Omental fat pad (tissue), 4 donors: ENCODE results near the gene TMX2. TPM values are rescaled to one million over a fixed set of nuclear protein-coding genes. Genes with fewer than 3 reads are reported as not detected.

Source experiments
- ATAC-seq: fragments of 150-250 bp; one replicate; pipeline ENCODE4 v1.9.1; 2016; ENCODE audit warnings: mild to moderate bottlenecking, moderate library complexity; ENCODE audit not compliant: low FRiP score
- DNase-seq: peaks from one replicate; pipeline ENCODE4 v3.0.0-alpha.2; 2019; ENCODE audit warnings: low spot score
- CTCF ChIP-seq, 3 donors: fragments of 450-650 bp; IDR thresholded peaks; one replicate each; pipeline ENCODE4 v1.5.1; 2016 to 2017; ENCODE audit warnings: antibody characterized with exemption in 3 of 3, mild to moderate bottlenecking in 3 of 3, moderate library complexity in 2 of 3
- small RNA-seq: library from RNA; depleted of rRNA; stranded (forward); fragments of <200 nt; gene quantifications from one replicate; pipeline ENCODE3, GENCODE V24; 2016
- total RNA-seq, 4 donors: library from RNA; depleted of rRNA; stranded (reverse); fragments of >200 nt; gene quantifications; one replicate each; pipeline ENCODE4 v1.1.0, GENCODE V29; 2016

TMX2 gene
- total RNA-seq, 4 donors from 2014 or later, result 49.0 to 73.9 (median 68.8) TPM

- DNase-seq (no peak), ATAC-seq (no peak)
- TF ChIP-seq CTCF (IDR thresholded peaks at IDR 0.05), result no peak
These were observed 72.7 kb downstream of the TMX2 start for GRCh38 chr11:57785072-57785471.

- ATAC-seq (no peak), DNase-seq (no peak)
- no peak for TF ChIP-seq CTCF (IDR thresholded peaks at IDR 0.05)
These were observed 74.0 kb downstream of the TMX2 start for GRCh38 chr11:57786436-57786835.

- TF ChIP-seq CTCF (IDR thresholded peaks at IDR 0.05), result no peak
- DNase-seq (no peak), ATAC-seq (no peak)
These were observed 74.7 kb downstream of the TMX2 start for GRCh38 chr11:57787006-57787604.

- TF ChIP-seq CTCF (IDR thresholded peaks at IDR 0.05), result no peak
- no peak for ATAC-seq
- no peak for DNase-seq
These were observed 75.7 kb downstream of the TMX2 start for GRCh38 chr11:57787920-57788702.

GRCh38 chr11:57788703-57789088 is 76.3 kb downstream of the TMX2 start:
- no peak for TF ChIP-seq CTCF (IDR thresholded peaks at IDR 0.05)
- ATAC-seq (no peak), DNase-seq (no peak)

Small RNA genes within 50 kb of the gene (small RNA-seq; reads per million reads assigned to genes)
- gene TMX2-CTNND1, result not detected

Other genes with a start within 250 kb of the TMX2 start
- 10 to 100 TPM; 11.5 to 40.4 (median 16.5) TPM for gene SLC43A1, start 196.9 kb upstream of the TMX2 start, total RNA-seq
- 10 to 100 TPM; 42.9 to 49.0 (median 45.9) TPM for gene TIMM10, start 181.8 kb upstream of the TMX2 start, total RNA-seq
- not detected for gene SMTNL1, start 175.0 kb upstream of the TMX2 start, total RNA-seq
- gene UBE2L6, start 144.9 kb upstream of the TMX2 start, total RNA-seq, result 100 to 1,000 TPM in 1 of 4 donors, 10 to 100 TPM in 3; 46.5 to 104 (median 52.6) TPM
- 1,000 to 10,000 TPM in 1 of 4 donors, 100 to 1,000 TPM in 3; 500 to 1,674 (median 892) TPM for gene SERPING1, start 114.9 kb upstream of the TMX2 start, total RNA-seq
- 1 to 10 TPM in 3 of 4 donors, under 1 TPM in 1; 0.63 to 1.8 (median 1.5) TPM for gene YPEL4, start 62.7 kb upstream of the TMX2 start, total RNA-seq
- gene CLP1, start 54.8 kb upstream of the TMX2 start, total RNA-seq, result 10 to 100 TPM; 12.3 to 26.1 (median 15.7) TPM
- 10 to 100 TPM; 44.1 to 61.5 (median 50.7) TPM for gene ZDHHC5, start 44.5 kb upstream of the TMX2 start, total RNA-seq
- gene MED19, start 378 bp upstream of the TMX2 start, total RNA-seq, result 10 to 100 TPM; 10.7 to 14.4 (median 12.2) TPM
- gene SELENOH, start 28.9 kb downstream of the TMX2 start, total RNA-seq, result 100 to 1,000 TPM; 101 to 123 (median 113) TPM
- not detected for gene BTBD18, start 39.2 kb downstream of the TMX2 start, total RNA-seq
- 100 to 1,000 TPM in 2 of 4 donors, 10 to 100 TPM in 2; 85.5 to 174 (median 105) TPM for gene CTNND1, start 49.2 kb downstream of the TMX2 start, total RNA-seq